ENCODE results near the gene CSF1R. TPM values are rescaled to one million over a fixed set of nuclear protein-coding genes. Genes with fewer than 3 reads are reported as not detected.
"Not testable (repeated sequence)": the region's sequence is repeated elsewhere in the genome, so short reads cannot be mapped to it uniquely, and the experiment has no call there.

CSF1R gene
- total RNA-seq, 1 donor from 2014 or later: not detected

- Mint-ChIP-seq H3K27ac (no peak overlapping the region), H3K36me3 (ENCODE audit: low read depth) (no peaks in the 10 kb centered on the region), H3K9me3 (no peaks in the 10 kb centered on the region), H3K4me3 (no peak overlapping the region), H3K27me3 (peaks cover 27% of the 10 kb centered on the region), H3K4me1 (no peaks in the 10 kb centered on the region)
- intact Hi-C loops (cut with micrococcal nuclease): no loop called here
- DNase-seq: no peak
Observed at GRCh38 chr5:150101023-150101422, 14.7 kb upstream of the CSF1R start.

- Mint-ChIP-seq H3K27ac (no peak overlapping the region), H3K9me3 (no peaks in the 10 kb centered on the region), H3K36me3 (ENCODE audit: low read depth) (no peaks in the 10 kb centered on the region), H3K27me3 (peaks cover 40% of the 10 kb centered on the region), H3K4me1 (peaks cover 3% of the 10 kb centered on the region), H3K4me3 (no peak overlapping the region)
- DNase-seq: no peak
- intact Hi-C loops (cut with micrococcal nuclease): no loop called here
Observed at GRCh38 chr5:150097152-150097551, 10.8 kb upstream of the CSF1R start.

- Mint-ChIP-seq H3K4me3 (no peak overlapping the region), H3K4me1 (peaks cover 7% of the 10 kb centered on the region), H3K27ac (peak overlapping the region; percentile 16), H3K9me3 (no peaks in the 10 kb centered on the region), H3K36me3 (ENCODE audit: low read depth) (no peaks in the 10 kb centered on the region), H3K27me3 (peaks cover 37% of the 10 kb centered on the region)
- no peak for DNase-seq
- intact Hi-C loops (cut with micrococcal nuclease): no loop called here
Observed at GRCh38 chr5:150092159-150092787, 5.9 kb upstream of the CSF1R start.

GRCh38 chr5:150085191-150085912, 1.0 kb downstream of the CSF1R start:
- DNase-seq: no peak
- intact Hi-C loops (cut with micrococcal nuclease): no loop called here
- H3K27me3 Mint-ChIP-seq: peaks cover 34% of the 10 kb centered on the region

GRCh38 chr5:150084754-150085153, 1.6 kb downstream of the CSF1R start:
- H3K27me3 Mint-ChIP-seq: peaks cover 34% of the 10 kb centered on the region
- H3K4me3 Mint-ChIP-seq; H3K9me3 Mint-ChIP-seq; intact Hi-C loops (cut with micrococcal nuclease); H3K36me3 Mint-ChIP-seq (ENCODE audit: low read depth); DNase-seq; H3K27ac Mint-ChIP-seq; H3K4me1 Mint-ChIP-seq: not testable (repeated sequence)

More at GRCh38 chr5:150085191-150085912, 1.0 kb downstream of the CSF1R start:
- Mint-ChIP-seq H3K4me1 (peaks cover 7% of the 10 kb centered on the region), H3K9me3 (no peaks in the 10 kb centered on the region), H3K36me3 (ENCODE audit: low read depth) (no peaks in the 10 kb centered on the region), H3K4me3 (no peak overlapping the region), H3K27ac (no peak overlapping the region)

GRCh38 chr5:150082889-150083288, 3.5 kb downstream of the CSF1R start:
- peaks cover 27% of the 10 kb centered on the region for H3K27me3 Mint-ChIP-seq
- H3K4me3 Mint-ChIP-seq: no peak overlapping the region
- no peak for DNase-seq
- intact Hi-C loops (cut with micrococcal nuclease): no loop called here
- no peaks in the 10 kb centered on the region for H3K36me3 Mint-ChIP-seq (ENCODE audit: low read depth)
- no peak overlapping the region for H3K27ac Mint-ChIP-seq
- peaks cover 7% of the 10 kb centered on the region for H3K4me1 Mint-ChIP-seq
- H3K9me3 Mint-ChIP-seq: no peaks in the 10 kb centered on the region

GRCh38 chr5:150082374-150082773, 4.0 kb downstream of the CSF1R start:
- intact Hi-C loops (cut with micrococcal nuclease): no loop called here
- H3K27ac Mint-ChIP-seq: no peak overlapping the region
- H3K36me3 Mint-ChIP-seq (ENCODE audit: low read depth): no peaks in the 10 kb centered on the region
- DNase-seq: no peak
- H3K9me3 Mint-ChIP-seq: no peaks in the 10 kb centered on the region
- H3K4me3 Mint-ChIP-seq: no peak overlapping the region
- H3K27me3 Mint-ChIP-seq: peaks cover 27% of the 10 kb centered on the region
- peaks cover 7% of the 10 kb centered on the region for H3K4me1 Mint-ChIP-seq

GRCh38 chr5:150081541-150082283, 4.6 kb downstream of the CSF1R start:
- Mint-ChIP-seq H3K9me3 (no peaks in the 10 kb centered on the region), H3K4me1 (peaks cover 7% of the 10 kb centered on the region), H3K4me3 (no peak overlapping the region), H3K27me3 (peaks cover 22% of the 10 kb centered on the region), H3K36me3 (ENCODE audit: low read depth) (no peaks in the 10 kb centered on the region), H3K27ac (no peak overlapping the region)
- intact Hi-C loops (cut with micrococcal nuclease): no loop called here
- DNase-seq: no peak

- Mint-ChIP-seq H3K27ac (no peak overlapping the region), H3K4me3 (no peak overlapping the region), H3K9me3 (no peaks in the 10 kb centered on the region), H3K27me3 (peaks cover 22% of the 10 kb centered on the region), H3K4me1 (peaks cover 7% of the 10 kb centered on the region), H3K36me3 (ENCODE audit: low read depth) (no peaks in the 10 kb centered on the region)
- no peak for DNase-seq
- intact Hi-C loops (cut with micrococcal nuclease): no loop called here
Observed at GRCh38 chr5:150080696-150081435, 5.5 kb downstream of the CSF1R start.

- intact Hi-C loops (cut with micrococcal nuclease): no loop called here
- DNase-seq: no peak
- Mint-ChIP-seq H3K4me3 (no peak overlapping the region), H3K27ac (no peak overlapping the region), H3K27me3 (peaks cover 16% of the 10 kb centered on the region), H3K4me1 (peaks cover 7% of the 10 kb centered on the region), H3K9me3 (no peaks in the 10 kb centered on the region), H3K36me3 (ENCODE audit: low read depth) (no peaks in the 10 kb centered on the region)
Observed at GRCh38 chr5:150079909-150080461, 6.4 kb downstream of the CSF1R start.

GRCh38 chr5:150078802-150079689, 7.3 kb downstream of the CSF1R start:
- H3K4me1 Mint-ChIP-seq: peaks cover 7% of the 10 kb centered on the region
- no peak for DNase-seq
- H3K27ac Mint-ChIP-seq: no peak overlapping the region
- H3K36me3 Mint-ChIP-seq (ENCODE audit: low read depth): no peaks in the 10 kb centered on the region
- H3K27me3 Mint-ChIP-seq: peaks cover 16% of the 10 kb centered on the region
- intact Hi-C loops (cut with micrococcal nuclease): no loop called here
- no peak overlapping the region for H3K4me3 Mint-ChIP-seq
- no peaks in the 10 kb centered on the region for H3K9me3 Mint-ChIP-seq

GRCh38 chr5:150077996-150078801, 8.2 kb downstream of the CSF1R start:
- no peak for DNase-seq
- no peaks in the 10 kb centered on the region for H3K36me3 Mint-ChIP-seq (ENCODE audit: low read depth)
- H3K27ac Mint-ChIP-seq: no peak overlapping the region
- H3K9me3 Mint-ChIP-seq: no peaks in the 10 kb centered on the region
- no peak overlapping the region for H3K4me3 Mint-ChIP-seq
- intact Hi-C loops (cut with micrococcal nuclease): no loop called here
- H3K27me3 Mint-ChIP-seq: peaks cover 10% of the 10 kb centered on the region
- peaks cover 7% of the 10 kb centered on the region for H3K4me1 Mint-ChIP-seq

Data from activated CD4-positive, alpha-beta T cell treated with anti-CD3 and anti-CD28 coated beads, Interleukin-2, amount 10 ng/mL, durations not matched to agents 24 days and 14 days (primary cell).